Colonic mucosa (tissue), 4 donors: Measurements from ENCODE around the gene SNX11. TPM values are rescaled to one million over a fixed set of nuclear protein-coding genes. Genes with fewer than 3 reads are reported as not detected.

Experiments
- DNase-seq: peaks from one replicate; pipeline ENCODE4 v3.0.0-alpha.2; 2020
- H3K27ac ChIP-seq: fragments of 200-600 bp; one replicate; pipeline ENCODE4 v1.8.0; 2021
- H3K27me3 ChIP-seq: fragments of 200-600 bp; one replicate; pipeline ENCODE4 v1.8.0; 2021
- H3K36me3 ChIP-seq: fragments of 200-600 bp; one replicate; pipeline ENCODE4 v1.8.0; 2021
- H3K4me1 ChIP-seq: fragments of 200-600 bp; one replicate; pipeline ENCODE4 v1.8.0; 2021; ENCODE audit warnings: mild to moderate bottlenecking
- H3K4me3 ChIP-seq: fragments of 200-600 bp; one replicate; pipeline ENCODE4 v1.8.0; 2021
- H3K9ac ChIP-seq, 2 donors: one replicate each; pipeline ENCODE4 v1.7.0; 2013; ENCODE audit warnings: control low read depth in 2 of 2, low read depth in 2 of 2, low read length in 2 of 2
- H3K9me3 ChIP-seq: fragments of 200-600 bp; one replicate; pipeline ENCODE4 v1.8.0; 2021
- intact Hi-C: fragments of 100-400 bp; cut with DNase I; formaldehyde crosslinking; loops from one replicate; pipeline ENCODE4 v1.14.1; 2022
- total RNA-seq, 2 donors: library from RNA; stranded (reverse); fragmentation: NEBNext Ultra II Directional in 1 of 2; extraction: Animal tissue kit (Norgen Biotek cat#: 25700) in 1 of 2; gene quantifications; one replicate each; pipeline ENCODE4 v1.2.1, GENCODE V29; 2021
- TF ChIP-seq, protein P1 (sequence below): fragments of 200-600 bp; IDR thresholded peaks from one replicate; pipeline ENCODE4 v1.8.0; 2022; ENCODE audit warnings: antibody characterized with exemption, mild to moderate bottlenecking
- donor health status: healthy.
- donor health status: DM: no; HTN: no; CAD: no.
- donor health status: DM: no; HTN: no; CAD: no.

SNX11 gene
- total RNA-seq, 2 donors from 2014 or later: 18.7 to 24.4 TPM

DNA sequence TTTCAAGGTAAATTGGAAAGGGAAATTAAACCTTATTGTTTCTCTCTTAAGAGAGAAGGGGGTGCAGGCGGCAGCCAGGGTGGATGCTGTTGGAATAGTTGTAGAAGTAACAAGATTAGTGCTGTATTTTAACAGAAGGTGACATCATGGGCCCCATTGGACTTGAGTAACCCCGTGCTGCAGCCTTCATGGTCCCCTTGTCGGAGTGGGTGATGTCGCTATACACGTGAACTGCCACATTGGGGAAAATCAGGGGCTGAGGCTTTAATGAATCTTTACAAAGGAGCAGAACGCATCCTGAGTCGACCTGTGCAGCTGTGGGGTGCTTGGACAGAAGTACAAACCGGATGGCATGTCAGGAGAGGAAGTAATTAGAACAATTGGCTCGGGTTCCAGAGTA lies 3.2 kb downstream of the SNX11 start:
- H3K27me3 ChIP-seq: no peaks in the 10 kb centered on the region
- intact Hi-C loops: no loop called here
- H3K9me3 ChIP-seq: no peaks in the 10 kb centered on the region
- H3K36me3 ChIP-seq: no peaks in the 10 kb centered on the region
- H3K4me1 ChIP-seq: peaks cover 7% of the 10 kb centered on the region
- DNase-seq: no peak
- no peak overlapping the region for H3K27ac ChIP-seq
- no peak overlapping the region for H3K4me3 ChIP-seq
- TF ChIP-seq, protein P1, sequence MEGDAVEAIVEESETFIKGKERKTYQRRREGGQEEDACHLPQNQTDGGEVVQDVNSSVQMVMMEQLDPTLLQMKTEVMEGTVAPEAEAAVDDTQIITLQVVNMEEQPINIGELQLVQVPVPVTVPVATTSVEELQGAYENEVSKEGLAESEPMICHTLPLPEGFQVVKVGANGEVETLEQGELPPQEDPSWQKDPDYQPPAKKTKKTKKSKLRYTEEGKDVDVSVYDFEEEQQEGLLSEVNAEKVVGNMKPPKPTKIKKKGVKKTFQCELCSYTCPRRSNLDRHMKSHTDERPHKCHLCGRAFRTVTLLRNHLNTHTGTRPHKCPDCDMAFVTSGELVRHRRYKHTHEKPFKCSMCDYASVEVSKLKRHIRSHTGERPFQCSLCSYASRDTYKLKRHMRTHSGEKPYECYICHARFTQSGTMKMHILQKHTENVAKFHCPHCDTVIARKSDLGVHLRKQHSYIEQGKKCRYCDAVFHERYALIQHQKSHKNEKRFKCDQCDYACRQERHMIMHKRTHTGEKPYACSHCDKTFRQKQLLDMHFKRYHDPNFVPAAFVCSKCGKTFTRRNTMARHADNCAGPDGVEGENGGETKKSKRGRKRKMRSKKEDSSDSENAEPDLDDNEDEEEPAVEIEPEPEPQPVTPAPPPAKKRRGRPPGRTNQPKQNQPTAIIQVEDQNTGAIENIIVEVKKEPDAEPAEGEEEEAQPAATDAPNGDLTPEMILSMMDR: no peak
- no peak overlapping the region for H3K9ac ChIP-seq

DNA sequence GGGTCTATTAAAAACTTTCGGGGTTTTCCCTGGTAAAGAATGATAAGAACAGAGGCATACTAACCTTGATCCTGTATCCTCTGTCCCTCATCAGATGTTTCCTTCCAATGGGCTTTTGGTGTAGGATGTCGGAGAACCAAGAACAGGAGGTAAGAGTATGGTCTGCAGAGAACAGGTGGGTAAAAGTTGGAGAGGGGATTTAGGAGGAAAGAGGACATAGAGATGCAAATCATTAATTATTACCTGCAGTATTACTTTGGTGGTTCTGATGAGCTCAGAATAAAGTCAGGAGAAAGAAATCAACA lies 4.3 kb downstream of the SNX11 start:
- TF ChIP-seq, protein P1: no peak
- H3K4me3 ChIP-seq: no peak overlapping the region
- no peaks in the 10 kb centered on the region for H3K36me3 ChIP-seq
- no peaks in the 10 kb centered on the region for H3K9me3 ChIP-seq
- no peaks in the 10 kb centered on the region for H3K27me3 ChIP-seq
- intact Hi-C loops: no loop called here
- H3K27ac ChIP-seq: no peak overlapping the region
- peaks cover 7% of the 10 kb centered on the region for H3K4me1 ChIP-seq
- DNase-seq: no peak
- H3K9ac ChIP-seq: no peak overlapping the region

DNA sequence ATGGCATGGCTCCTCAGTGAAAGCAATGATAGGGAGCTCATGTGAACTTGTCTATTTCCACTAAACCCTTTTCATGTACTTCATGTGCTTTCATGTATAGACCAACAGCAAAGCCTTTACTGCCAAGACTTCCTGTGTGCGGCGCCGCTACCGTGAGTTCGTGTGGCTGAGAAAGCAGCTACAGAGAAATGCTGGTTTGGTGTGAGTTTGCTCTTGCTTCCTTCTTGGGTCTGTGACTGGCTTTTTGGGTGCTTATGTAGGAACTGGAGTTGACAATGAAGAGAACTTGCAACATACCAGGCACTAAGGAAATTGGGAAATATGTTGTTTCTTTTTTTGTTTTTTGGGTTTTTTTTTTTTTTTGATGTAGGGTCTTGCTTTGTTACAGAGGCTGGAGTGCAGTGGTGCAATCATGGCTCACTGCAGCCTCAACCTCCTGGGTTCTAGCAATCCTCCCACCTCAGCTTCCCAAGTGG lies 5.7 kb downstream of the SNX11 start:
- DNase-seq: no peak
- no peaks in the 10 kb centered on the region for H3K9me3 ChIP-seq
- H3K4me1 ChIP-seq: peaks cover 7% of the 10 kb centered on the region
- no peak overlapping the region for H3K9ac ChIP-seq
- H3K27ac ChIP-seq: no peak overlapping the region
- intact Hi-C loops: no loop called here
- H3K36me3 ChIP-seq: peaks cover 5% of the 10 kb centered on the region
- TF ChIP-seq, protein P1: no peak
- no peak overlapping the region for H3K4me3 ChIP-seq
- no peaks in the 10 kb centered on the region for H3K27me3 ChIP-seq

DNA sequence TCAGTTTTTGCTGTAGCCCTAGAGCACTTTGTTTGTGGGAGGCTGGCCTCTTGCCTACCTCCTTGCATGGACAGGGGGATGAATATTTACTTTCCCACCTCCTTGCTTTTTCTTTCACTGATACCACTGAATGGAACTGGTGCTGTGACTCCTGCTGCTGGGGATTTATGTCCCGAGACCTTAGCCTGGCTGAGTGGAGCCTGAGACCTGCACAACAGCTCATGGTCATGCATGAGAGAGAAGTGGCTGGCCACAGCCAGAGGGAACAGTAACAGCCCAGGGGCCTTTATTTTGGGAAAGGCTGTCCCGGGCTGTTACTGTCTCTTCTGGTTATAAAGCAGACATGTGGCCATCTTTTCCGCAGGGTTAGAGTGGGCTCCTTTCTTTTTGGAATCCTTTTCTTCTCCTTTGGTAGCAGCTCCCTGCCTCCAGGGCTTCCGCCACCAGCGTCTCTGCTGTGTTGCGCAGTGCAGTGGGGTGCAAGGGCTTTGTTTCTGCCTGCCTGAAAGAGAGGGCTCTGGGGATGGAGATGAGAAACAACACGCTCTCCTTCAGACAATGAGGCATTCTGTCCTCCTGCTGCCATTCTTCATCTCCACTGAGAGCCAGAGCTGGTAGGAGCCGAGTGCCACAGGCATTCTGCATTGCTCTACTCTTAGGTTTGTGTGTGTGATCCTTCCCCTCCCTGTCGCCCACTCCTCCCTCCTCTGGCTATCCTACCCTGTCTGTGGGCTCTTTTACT lies 14.5 kb downstream of the SNX11 start:
- no peaks in the 10 kb centered on the region for H3K4me1 ChIP-seq
- intact Hi-C loops: no loop called here

DNA sequence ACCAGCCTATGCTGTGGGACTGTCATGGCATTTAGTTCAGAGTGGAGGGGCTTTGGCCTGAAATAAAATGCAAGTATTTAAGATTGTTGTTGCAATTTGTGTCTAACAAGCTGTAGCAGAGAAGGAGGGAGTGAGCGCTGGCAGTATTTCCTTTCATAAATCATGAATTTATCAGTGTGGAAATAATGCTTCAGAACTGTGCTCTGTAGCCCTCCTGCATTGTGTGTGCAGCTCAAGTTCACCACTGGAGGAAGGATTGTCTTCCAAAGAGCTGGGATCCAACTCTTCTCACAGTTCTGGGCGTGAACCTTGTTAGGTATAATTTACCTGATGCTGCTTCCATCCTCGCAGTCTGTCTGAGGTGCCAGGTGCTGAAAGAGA lies 15.1 kb downstream of the SNX11 start:
- H3K4me3 ChIP-seq: no peak overlapping the region
- no peaks in the 10 kb centered on the region for H3K4me1 ChIP-seq
- intact Hi-C loops: no loop called here
- H3K9me3 ChIP-seq: no peaks in the 10 kb centered on the region
- no peak overlapping the region for H3K27ac ChIP-seq
- H3K9ac ChIP-seq: no peak overlapping the region
- no peaks in the 10 kb centered on the region for H3K27me3 ChIP-seq
- H3K36me3 ChIP-seq: peaks cover 8% of the 10 kb centered on the region
- TF ChIP-seq, protein P1: no peak
- DNase-seq: no peak

More for the DNA sequence above, 14.5 kb downstream of the SNX11 start:
- no peaks in the 10 kb centered on the region for H3K27me3 ChIP-seq
- H3K9ac ChIP-seq: no peak overlapping the region
- H3K4me3 ChIP-seq: no peak overlapping the region
- DNase-seq: no peak
- TF ChIP-seq, protein P1: no peak
- no peak overlapping the region for H3K27ac ChIP-seq
- no peaks in the 10 kb centered on the region for H3K9me3 ChIP-seq
- H3K36me3 ChIP-seq: peaks cover 10% of the 10 kb centered on the region
